ENCODE measurements around the gene AGL.
"Not testable (repeated sequence)": the region's sequence is repeated elsewhere in the genome, so short reads cannot be mapped to it uniquely, and the experiment has no call there.

AGL gene

DNA sequence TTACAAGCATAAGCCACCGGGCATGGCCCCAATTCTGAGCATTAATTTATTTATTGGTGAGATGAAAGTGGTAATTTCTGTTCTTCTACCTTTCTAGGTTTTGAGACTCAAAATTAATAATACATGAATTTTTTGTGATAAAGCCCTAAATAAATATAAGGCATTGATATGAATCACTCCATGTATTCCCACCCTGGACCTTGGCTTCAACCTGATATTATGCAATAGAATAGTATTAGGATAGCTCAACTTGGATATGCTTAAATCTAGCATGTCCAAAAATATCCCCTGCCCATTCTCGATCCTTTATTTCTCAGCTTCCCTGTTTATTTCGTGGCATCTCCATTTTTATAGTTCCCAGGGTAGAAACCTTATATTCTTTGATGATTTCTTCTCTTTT, 2.5 kb downstream of the AGL start:
- DNase-seq: no peak

DNA sequence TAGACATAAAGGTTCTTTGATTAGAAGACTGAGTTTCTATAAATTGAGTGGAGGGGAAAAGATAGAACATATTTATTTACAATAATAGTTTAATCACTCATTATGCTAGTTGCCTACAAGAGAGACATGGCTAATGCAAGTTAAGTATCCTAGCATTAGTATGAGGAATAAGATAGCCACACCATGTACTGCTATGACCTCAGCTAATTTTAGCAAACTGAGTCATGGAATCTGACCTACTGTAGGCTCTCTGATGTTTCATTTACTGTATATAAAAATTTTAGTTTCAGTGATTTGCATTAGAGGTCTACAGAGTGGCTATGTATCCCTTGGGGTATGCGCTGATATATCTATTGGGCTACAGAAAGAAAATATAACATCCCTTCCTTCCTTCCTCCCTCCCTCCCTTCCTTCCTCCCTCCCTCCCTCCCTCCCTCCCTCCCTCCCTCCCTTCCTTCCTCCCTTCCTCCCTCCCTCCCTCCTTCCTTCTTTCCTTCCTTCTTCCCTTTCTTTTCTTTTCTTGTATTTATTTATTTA, 5.8 kb downstream of the AGL start:
- DNase-seq: no peak

DNA sequence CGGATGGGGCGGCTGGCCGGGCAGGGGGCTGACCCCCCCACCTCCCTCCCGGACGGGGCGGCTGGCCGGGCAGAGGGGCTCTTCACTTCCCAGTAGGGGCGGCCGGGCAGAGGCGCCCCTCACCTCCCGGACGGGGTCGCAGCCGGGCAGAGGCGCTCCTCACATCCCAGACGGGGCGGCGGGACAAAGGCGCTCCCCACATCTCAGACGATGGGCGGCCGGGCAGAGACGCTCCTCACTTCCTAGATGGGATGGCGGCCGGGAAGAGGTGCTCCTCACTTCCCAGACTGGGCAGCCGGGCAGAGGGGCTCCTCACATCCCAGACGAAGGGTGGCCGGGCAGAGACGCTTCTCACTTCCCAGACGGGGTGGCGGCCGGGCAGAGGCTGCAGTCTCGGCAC, 6.9 kb downstream of the AGL start:
- not testable (repeated sequence) for DNase-seq

DNA sequence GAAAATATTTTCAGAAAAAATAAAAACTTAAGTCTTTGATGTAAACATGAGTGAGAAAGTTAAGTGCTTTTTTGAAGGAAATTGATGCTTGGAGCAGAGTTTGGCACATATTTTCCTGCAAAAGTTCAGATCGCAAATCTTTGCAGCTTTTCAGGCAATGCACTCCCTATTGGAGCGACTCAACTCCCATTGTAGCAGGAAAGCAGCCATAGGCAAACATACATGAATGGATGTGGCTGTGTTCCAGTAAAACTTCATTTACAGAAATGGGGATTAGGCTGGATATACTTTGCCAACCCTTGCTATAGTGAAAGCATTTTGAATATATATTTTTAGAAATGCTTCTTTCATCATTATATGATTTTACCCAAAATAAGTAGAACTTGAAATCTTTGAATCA, 8.1 kb downstream of the AGL start:
- no peak for DNase-seq

DNA sequence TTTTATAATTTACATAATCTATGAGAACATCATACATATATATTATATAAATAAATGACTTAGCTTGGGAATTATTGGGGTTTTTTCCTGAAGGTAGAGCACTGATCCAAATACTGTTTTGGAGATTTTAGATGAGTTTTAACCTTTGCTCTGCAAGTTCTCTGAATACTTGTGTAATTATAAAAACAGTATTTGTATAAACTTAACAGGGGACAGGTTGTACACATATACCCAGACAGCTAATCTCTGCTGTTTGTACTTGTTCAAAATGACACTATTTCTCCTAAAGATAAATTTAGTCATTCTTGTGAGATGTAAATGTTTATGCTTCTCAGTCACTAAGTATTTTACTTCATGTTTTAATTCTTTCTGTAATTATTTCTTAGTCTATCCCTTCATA, 8.7 kb downstream of the AGL start:
- no peak for DNase-seq

DNA sequence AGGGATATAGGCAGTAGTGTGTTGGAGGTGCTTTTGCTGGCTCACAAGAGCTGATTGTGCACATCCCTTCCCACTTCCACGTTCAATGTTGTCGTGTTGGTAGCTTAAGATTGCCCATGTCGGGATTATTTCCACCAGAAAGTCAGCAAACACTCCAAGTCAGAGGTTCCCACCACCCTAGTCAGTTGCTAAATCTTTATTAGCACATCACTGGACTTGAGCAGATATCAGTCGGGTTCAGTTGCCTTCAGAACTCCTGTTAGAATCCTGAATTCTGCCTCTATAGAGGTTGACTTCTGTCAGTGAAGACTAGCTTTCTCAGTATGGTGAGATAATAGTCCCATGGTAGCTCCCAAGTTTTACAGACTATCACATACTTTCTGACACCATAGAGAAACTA, 10.5 kb downstream of the AGL start:
- DNase-seq: no peak

DNA sequence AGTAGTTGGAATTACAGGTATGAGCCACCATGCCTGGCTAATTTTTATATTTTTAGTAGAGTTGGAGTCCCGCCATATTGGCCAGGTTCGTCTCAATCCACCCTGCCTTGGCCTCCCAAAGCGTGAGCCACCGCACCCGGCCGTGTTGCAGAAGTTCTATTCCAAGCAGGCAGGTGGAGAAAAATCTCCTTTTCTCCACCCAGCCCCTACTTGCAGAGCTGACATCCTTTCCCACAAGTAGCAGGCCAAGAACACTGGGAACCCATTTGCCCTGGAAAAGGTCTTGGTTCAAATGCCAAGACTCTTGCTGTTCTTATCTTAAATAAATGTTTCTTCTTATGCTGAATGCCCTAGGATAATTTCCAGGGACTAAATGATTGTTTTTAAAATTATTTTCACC, 17.5 kb downstream of the AGL start:
- DNase-seq: no peak

DNA sequence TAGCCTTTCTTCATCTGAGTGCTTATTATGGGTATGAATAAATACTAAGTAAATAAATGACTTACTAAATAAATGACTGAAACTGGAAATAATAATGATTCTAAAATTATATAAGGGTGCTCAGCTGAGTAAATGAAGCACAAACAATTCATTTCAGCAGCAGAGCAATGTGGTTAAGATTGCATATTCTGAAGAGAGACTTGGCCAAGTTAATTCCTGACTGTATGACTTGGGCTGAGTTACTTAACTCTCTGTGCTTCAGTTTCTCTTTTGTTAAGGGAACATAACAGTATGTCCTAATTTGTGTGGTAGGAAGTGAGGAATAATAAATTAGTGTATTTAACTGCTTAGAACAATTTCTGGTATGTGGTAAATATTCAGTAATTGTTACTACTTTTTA, 19.1 kb downstream of the AGL start:
- no peak for DNase-seq

DNA sequence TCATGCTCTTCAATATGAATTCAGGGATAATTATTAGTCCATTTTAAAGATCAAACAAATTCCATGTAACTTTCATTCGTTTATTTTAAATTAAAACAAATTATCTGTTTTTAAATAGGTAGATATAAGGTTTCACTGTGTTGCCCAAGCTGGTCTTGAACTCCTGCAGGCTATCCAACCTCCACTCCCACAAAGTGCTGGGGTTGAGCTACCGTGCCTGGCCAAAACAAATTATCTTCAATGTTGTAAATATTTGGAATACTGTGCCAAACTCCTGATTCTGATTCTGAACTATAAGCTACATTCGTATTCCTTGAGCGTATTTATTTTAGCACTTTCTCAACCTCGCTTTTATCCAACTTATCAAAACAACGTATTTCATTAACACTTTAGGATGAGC, 19.6 kb downstream of the AGL start:
- DNase-seq: no peak

DNA sequence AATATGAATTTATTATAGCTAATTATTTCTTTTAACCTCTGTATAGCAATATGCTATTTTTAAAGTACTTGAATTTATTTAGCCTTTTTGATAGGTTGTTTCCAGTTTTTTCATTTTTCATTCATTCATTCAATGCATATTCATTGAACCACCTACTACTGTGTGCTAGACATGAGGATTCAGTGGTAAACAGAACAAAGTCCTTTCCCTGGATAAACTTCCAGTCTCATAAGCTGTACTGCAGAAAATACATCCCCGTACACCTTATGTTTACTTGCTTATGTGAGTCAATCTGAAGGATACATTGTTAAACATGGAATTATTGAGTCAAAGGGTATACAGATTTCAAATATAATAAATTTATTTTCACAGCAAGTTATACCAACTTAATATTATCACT, 21.9 kb downstream of the AGL start:
- no peak for DNase-seq

DNA sequence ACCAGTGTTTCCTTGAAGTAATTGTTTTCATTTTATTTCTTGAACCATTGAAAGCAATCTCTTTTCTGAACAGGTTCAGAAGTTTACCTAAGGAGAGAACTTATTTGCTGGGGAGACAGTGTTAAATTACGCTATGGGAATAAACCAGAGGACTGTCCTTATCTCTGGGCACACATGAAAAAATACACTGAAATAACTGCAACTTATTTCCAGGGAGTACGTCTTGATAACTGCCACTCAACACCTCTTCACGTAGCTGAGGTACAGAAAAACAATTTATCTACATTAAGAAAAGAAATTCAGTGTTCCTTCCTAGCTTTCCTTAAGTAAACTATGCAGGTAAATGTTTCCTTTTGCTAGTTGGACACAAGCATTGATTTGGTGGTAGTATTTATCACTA, 27.4 kb downstream of the AGL start:
- DNase-seq: no peak

DNA sequence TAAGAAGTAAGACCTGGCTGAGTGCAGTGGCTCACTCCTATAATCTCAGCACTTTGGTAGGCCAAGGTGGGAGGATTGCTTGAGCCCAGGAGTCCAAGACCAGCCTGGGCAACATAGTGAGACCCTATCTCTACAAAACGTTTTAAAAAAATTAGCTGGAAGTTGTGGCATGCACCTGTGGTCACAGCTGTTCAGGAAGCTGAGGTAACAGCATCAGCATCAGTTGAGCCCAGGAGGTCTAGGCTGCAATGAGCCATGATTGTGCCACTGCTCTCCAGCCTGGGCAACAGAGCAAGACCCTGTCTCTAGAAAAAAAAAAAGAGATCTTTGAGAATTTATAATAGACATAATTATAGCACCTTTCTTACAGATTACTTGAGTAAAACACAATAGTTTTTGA, 36.0 kb downstream of the AGL start:
- no peak for DNase-seq

DNA sequence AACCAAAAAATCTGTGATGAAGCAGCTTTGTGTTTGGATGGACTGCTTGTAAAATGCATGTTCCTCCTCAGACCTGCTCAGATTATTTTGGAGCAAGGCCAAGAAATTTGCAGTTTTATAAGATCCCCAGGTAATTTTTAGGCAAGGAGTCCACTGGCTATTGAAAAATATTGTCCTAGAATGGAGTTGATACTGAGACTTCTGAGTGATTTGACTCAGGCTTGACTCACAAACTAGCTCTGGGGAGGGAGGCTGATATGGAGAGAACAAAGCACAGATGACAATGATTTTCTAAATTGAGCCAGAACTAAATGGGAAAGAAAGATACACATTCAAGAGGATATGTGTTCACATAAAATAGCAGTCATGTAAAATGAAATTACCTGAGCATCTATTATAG, 36.7 kb downstream of the AGL start:
- no peak for DNase-seq

DNA sequence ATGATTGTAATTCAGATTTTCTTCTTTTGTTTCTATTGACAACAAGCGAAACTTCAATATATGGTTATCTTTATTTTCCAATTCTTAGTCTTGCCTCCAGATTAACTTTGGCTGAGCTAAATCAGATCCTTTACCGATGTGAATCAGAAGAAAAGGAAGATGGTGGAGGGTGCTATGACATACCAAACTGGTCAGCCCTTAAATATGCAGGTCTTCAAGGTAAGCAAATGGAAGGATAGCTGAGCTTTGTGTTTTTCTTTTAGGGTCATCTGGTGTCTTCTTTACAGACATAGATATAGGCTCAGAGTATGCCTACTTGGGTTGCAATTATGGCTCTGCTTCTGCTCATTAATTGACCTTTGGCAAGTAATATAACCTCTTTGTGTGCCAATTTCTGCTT, 37.7 kb downstream of the AGL start:
- DNase-seq: no peak

DNA sequence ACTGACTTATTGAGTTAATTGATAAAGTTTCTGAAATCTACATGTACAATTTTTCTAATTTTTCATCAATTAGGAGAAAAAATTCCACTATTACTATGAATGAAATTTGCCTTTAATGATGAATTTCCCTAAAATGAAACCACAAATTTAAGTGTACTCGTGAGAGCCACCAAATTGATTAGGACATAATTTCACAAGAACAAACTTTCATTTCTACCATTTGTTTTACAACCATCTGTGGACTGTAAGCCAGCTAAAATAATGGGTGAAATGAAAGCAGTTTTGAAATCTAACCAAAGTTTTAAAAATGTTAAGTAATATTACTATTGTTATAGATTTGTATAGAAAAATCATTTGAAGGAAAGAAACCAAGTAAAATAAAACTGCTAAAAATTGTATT, 41.8 kb downstream of the AGL start:
- no peak for DNase-seq

DNA sequence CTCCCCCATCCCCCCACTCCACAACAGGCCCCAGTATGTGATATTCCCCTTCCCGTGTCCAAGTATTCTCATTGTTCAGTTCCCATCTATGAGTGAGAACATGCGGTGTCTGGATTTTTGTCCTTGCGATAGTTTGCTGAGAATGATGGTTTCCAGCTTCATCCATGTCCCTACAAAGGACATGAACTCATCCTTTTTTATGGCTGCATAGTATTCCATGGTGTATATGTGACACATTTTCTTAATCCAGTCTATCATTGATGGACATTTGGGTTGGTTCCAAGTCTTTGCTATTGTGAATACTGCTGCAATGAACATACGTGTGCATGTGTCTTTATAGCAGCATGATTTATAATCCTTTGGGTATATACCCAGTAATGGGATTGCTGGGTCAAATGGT, 53.1 kb downstream of the AGL start:
- not testable (repeated sequence) for DNase-seq

DNA sequence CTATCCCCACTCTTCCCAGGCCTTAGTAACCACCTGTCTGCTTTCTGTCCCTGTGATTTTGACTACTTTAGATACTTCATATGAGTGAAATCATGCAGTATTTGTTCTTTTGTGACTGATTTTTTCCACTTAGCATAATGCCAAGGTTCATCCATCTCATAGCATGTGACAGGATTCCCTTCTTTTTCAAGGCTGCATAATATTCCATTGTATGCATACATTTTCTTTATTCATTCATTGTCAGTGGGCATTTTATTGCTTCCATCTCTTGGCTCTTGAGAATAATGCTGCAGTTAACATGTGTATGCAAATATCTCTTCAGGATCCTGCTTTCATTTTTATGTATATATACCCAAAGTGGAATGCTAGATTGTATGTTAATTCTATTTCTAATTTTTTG, 56.4 kb downstream of the AGL start:
- no peak for DNase-seq

DNA sequence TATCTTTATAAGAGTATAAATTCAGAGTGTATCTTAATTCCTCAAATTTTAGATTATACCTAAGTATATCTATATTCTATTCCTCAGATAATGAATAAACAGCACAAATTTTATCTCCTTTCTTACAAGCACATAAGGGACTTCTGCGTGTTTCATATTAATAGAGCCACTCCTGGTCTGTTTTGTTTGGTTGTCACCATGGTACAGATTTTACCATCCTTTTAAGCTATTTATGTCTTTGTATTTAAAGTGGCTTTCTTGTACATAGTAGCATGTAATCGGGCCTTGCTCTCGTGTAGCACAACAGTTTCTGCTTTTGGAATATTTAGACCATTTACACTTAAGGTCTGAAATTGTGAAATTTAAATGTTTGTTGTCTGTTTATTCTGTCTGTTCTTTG, 67.1 kb downstream of the AGL start:
- DNase-seq: no peak

DNA sequence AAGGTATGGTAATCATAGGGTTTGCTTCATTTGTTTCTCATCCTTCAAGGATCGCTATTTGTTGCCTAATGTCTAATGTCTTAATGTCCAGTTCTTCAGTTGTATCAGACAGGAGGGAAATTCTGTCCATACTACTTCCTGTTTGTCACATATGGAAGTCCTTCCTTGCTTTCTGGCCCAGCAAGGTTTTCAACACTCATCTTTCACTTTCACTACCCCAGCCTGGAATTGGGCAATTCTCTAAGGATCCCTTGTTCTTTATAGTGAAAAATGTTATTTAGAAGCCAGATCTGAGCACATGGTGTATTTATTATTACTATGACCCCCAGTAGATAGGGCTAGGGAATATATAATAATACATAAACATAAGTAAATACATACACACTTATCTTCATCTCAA, 69.1 kb downstream of the AGL start:
- DNase-seq: no peak

DNA sequence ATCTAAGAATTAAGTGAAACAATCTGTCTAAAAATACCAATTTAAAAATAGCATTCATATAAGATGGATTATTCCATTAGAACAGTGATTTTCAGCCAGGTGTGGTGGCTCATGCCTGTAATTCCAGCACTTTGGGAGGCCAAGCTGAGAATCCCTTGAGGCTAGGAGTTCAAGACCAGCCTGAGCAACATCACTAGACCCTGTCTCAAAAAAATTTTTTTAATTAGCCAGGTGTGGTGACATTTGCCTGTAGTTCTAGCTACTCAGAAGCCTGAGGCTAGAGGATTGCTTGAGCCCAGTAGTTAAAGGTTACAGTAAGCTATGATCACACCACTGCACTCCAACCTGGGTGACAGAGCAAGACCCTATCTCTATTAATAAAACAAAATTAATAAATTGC, 84.6 kb downstream of the AGL start:
- DNase-seq: no peak

DNA sequence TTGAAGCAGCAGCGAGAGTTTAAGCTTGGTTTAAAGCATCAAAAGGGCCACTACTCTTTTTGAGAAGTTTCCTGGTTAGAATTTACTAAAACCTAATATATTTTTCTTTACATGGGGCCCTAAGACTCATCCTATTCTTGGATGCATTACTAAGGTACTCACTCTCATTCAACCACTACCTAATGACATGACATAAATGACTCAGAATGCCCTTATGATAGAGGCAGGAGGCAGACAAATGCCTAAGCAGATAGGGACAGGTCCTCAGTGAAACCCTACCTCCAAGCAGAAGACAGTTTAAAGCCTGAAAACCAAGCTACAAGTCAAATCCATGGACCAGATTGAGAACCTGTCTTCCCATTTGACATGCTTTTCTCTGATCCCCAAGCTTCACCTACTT, 85.4 kb downstream of the AGL start:
- DNase-seq: no peak

DNA sequence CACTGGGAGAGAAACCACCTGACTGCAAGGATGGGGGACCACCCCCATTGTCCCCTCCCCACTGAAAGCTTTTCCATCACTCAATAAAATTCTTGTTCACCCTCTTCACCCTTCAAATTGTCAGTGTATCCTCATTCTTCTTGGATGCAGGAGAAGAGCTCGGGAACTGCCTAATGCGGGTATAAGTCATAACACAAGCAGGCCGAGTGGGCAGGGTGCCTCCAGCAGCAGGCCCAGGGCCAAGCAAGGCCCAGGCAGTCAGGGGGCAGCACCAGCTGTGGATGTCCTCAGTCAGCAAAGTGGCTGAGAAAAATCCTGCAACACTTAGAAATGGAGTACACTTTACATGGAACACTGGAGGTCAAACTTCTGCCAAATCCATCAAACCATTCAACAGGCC, 85.9 kb downstream of the AGL start:
- DNase-seq: no peak

DNA sequence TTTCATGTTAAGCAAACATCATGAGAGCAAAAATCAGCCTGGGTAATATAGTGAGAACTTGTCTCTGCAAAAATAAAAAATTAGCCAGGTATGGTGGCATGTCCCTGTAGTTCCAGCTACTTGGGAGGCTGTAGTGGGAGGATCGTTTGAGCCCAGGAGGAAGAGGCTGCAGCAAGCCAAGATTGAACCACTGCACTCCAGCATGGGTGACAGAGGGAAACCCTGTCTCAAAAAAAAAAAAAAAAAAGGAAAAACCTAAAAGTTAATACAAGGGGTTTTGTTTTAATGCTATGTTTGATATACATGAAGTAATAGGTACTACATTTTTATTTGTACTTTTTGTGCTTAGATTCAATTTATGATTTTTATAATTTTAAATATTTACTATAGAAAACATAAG, 92.6 kb downstream of the AGL start:
- DNase-seq: no peak

DNA sequence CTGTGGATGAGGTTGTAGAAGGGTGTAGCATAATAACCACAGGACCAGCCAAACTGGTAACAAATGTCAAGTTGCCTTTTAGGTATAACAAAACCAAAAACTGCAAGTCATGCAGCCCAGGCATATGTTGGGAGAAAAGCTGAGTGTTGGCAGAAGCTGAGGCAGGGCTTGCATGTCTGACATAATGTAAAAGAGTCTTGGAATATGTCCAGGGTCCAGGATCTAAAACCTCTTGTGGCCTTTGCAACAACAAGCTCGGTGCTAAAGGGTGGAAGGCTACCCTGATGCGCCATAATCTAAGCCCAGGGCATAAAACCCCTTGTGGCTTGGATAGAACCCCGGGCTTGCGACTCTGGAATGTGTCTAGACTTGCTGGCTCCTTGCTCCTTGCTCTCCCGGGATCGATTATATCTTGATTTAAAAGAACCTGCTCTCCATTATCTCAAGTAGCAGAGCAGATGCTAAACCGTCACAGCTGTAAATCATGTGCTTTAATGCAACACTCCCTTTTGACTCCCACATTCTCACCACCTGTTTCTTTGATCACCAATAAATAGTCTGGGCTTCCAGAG, 93.1 kb downstream of the AGL start:
- DNase-seq: no peak

DNA sequence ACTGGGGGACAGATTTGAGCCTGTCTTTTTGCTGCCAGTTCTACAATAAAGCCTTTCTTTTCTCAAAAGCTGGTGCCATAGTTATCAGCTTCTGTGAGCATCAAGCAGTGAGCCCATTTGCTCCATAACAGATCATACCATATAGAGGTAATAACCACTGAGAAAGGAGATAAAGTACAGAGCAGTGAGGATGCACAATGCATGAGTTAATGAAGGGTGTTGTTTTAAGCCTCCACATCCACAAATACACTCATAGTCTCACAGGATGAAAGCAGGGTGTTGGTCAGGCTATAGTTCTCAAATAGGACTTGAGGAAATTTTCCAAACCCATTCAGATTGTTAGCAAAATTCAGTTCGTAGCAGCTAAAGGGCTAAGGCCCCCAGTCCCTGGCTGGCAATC, 94.0 kb downstream of the AGL start:
- DNase-seq: no peak

DNA sequence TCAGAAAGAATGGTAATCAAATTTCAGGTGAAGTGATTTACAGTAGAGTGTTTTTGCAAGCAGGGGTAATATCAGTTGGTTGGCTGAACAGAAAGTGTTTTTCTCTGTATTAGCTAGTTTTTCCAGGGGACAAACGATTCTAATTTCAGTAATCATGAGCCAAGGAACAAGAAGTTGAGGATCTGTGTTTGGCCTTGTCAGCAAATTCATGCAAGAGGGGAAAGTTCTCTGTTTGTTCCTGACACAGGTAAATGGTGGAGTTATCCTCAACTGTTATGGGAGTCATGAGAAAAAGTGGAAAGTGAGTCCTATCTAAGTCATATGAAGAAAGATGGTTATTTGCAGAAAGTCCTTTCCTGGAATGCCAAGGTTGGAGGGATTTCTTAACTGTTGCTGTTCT, 95.0 kb downstream of the AGL start:
- no peak for DNase-seq

All from NCI-H2081 treated with DMSO at 0.1 percent for 48 hours (cell line).